C4-2B (cell line): ENCODE results near the gene IGIP.

ENCODE experiments used
- H3K27ac ChIP-seq: fragments of 450-650 bp; 2 replicates; pipeline ENCODE4 v1.5.1; 2017
- ZFX ChIP-seq: fragments of 450-650 bp; IDR thresholded peaks from 2 replicates; pipeline ENCODE4 v1.6.1; 2017
- TF ChIP-seq, protein P1 (sequence below): fragments of 450-650 bp; conservative IDR thresholded peaks from 2 replicates; pipeline ENCODE4 v1.5.1; 2017; ENCODE audit warnings: mild to moderate bottlenecking

Gene IGIP

DNA sequence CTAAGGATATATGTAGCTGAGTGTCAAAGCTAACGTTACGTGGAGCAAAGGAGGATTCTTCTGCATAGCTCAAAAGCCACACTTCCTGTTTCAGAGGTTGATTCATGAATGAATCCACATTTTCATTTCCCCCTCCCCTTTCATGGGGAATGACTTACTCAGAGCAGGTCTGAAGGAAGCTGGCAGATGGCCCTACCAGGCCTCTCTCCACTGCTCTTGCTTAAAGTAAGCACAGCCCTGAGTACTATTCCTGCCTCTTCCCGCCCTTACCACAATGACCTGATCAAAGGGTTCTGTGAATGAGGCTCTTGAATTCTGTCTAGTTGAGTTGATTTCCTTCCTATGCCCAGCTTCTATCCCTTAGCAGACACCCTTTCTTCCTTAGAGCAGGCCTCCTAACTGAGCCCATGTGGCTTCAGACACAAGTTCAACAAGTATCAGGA, 6.3 kb downstream of the IGIP start:
- no peak overlapping the region for H3K27ac ChIP-seq
- no peak for TF ChIP-seq ZFX
- TF ChIP-seq, protein P1, sequence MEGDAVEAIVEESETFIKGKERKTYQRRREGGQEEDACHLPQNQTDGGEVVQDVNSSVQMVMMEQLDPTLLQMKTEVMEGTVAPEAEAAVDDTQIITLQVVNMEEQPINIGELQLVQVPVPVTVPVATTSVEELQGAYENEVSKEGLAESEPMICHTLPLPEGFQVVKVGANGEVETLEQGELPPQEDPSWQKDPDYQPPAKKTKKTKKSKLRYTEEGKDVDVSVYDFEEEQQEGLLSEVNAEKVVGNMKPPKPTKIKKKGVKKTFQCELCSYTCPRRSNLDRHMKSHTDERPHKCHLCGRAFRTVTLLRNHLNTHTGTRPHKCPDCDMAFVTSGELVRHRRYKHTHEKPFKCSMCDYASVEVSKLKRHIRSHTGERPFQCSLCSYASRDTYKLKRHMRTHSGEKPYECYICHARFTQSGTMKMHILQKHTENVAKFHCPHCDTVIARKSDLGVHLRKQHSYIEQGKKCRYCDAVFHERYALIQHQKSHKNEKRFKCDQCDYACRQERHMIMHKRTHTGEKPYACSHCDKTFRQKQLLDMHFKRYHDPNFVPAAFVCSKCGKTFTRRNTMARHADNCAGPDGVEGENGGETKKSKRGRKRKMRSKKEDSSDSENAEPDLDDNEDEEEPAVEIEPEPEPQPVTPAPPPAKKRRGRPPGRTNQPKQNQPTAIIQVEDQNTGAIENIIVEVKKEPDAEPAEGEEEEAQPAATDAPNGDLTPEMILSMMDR, result no peak

DNA sequence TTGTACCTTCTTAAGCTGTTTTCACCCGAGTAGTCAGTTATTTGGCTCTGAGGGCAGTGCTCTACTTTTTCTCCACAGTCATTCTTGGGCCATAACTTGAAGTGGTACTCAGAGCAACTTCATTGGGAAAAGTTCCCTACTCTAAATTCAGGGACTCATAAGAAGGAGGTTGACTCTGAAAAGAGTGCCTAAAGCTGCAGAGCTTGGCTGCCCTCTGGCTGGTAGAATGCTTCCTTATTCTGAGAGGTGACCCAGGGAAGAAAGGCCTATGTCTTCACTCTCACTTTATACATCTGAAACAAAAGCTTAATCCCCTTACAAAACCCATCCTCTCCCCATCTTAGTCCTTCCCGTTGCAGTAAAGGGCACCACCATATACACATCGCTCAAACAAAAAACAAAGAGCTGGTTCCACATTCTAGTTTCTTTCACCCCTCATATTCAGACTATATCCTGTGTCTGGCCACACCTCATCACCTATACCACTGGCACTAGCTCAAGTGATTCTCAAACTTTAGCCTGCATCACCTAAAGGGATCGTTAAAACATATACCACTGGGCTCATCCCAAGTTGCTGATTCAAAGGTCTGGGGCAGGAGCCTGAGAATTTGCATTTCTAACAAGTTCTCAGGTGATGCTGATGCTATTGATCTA, 7.9 kb downstream of the IGIP start:
- TF ChIP-seq, protein P1, result no peak
- TF ChIP-seq ZFX, result no peak
- H3K27ac ChIP-seq, result no peak overlapping the region

DNA sequence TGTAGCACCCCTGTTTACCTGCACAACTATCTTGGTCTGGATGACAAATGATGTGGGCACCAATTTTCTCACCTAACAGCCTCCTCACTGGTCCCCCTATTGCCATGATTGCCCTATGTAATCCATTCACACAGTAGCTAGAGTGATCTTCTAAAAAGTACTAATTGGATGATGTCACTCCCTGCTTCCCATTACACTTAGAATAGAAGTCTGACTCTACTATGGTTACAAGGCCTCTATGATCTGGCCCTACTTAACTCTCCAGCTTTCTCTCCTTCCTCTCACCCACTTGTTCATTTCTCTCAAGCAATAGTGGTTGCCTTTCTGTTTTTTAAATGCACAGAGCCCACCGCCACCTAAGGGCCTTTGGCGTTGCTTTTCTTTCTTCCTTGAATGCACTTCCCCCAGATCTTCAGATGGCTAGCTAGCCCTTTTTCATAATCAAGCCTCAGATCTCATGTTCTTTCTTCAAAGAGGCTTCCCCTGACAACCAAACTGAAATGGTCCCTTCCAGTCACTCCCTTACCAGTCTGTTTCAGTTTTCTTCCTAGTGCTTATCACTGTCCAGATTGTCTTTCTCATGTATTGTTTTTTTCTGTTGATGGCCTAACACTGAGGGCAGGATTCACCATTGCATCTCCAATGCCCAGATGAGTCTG, 8.7 kb downstream of the IGIP start:
- no peak for TF ChIP-seq ZFX
- TF ChIP-seq, protein P1, result no peak
- H3K27ac ChIP-seq, result no peak overlapping the region

DNA sequence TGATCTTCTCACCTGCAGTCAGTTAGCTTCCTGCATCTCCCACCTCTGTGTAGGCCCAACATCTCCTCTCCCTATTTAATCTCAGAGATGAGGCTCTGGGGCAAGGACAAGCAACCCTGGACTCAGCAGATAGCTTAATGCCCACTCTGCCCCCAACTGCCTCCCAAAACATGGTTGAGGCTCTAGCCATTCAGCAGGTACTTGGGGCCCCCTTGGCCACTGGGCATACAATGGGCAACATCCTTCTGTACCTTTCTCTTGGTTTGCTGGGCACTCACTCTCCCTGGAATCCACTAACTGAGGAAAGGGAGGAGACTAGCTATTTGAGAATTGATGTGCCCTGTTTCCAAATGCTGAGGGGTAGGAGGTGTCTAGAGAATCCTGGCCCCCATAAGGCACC, 9.4 kb downstream of the IGIP start:
- TF ChIP-seq, protein P1, result no peak
- no peak for TF ChIP-seq ZFX
- no peak overlapping the region for H3K27ac ChIP-seq

DNA sequence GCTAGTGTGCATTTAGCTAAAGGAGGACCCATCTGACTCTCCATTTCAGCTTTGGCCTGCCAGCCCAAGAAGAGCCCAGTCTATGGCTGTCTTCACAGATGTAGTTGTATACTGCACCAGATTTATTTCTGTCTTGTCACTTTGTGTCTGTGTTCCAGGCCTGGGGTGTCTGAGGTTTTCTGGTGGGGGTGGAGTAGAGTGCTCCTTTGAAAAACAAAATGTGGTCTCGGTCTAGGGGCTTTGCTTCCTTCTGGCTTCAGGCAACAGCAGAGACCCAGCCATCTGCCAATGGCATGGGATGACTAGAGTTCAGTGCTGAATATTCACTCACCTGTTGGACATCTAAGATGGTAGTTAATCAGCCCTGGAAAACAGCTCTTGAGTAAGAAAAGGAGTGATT, 10.9 kb downstream of the IGIP start:
- no peak overlapping the region for H3K27ac ChIP-seq
- no peak for TF ChIP-seq ZFX
- TF ChIP-seq, protein P1, result no peak

DNA sequence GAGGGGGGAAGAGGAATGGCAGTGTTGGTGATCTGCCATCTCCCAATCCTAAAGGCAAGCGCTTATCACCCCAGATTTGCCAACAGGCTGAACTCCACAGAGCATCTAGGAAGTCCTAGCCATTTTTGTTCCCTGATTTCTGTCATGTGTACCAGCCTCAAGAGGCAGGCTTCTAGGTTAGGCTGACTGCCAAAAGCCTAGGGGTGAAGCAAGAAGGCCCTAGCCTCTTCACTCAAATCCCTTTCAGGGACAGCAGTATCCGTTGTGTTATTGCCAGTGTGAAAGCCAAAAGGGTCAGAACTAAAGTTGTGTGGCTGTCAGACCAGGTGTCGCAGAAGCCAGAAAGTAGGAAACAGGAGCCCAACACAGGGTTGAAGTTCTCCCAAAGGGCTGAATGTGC, 14.7 kb downstream of the IGIP start:
- TF ChIP-seq, protein P1, result no peak
- TF ChIP-seq ZFX, result no peak
- H3K27ac ChIP-seq, result no peak overlapping the region

DNA sequence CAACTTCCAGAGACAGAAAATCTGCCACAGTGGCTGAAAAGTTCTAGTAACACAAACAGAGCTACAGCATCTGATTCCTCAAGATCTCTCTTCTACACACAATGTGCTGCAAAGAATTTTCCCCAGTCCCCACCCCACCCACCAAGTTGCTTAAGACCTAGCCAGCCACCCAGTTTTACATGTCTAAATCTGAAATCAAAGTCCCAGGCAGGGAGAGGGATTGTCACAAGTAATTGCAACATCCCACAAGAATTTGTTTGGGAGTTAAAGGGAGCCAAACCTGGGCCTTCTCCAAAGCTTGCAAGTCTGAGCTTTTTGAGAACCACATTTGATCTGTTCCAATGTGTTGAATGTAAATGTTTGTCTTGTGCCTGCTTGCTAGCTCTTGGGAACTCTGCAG, 15.5 kb downstream of the IGIP start:
- TF ChIP-seq, protein P1, result no peak
- no peak for TF ChIP-seq ZFX
- H3K27ac ChIP-seq, result no peak overlapping the region
